K562 (cell line): Measurements from ENCODE around the gene DRC3. TPM values are rescaled to one million over a fixed set of nuclear protein-coding genes. Genes with fewer than 3 reads are reported as not detected.

Source experiments
- CEBPG ChIP-seq, 3 experiments: fragments of 200-800 bp in 1 of 3; sonication (Bioruptor generic) in 1 of 3; sonication (generic) in 1 of 3; formaldehyde crosslinking in 1 of 3; IDR thresholded peaks in 2 of 3; conservative IDR thresholded peaks in 1 of 3; 2 replicates each; pipeline versions ENCODE4 v1.6.1 to v1.8.0; 2016 to 2022; ENCODE audit warnings: missing compliant biosample characterization in 2 of 3, missing genetic modification characterization in 2 of 3, mild to moderate bottlenecking in 1 of 3, missing genetic modification reagents in 1 of 3
- CTCFL ChIP-seq: IDR thresholded peaks from 2 replicates; pipeline ENCODE4 v1.6.1; 2011; ENCODE audit warnings: borderline replicate concordance, low read depth, mild to moderate bottlenecking, moderate library complexity, low read length; ENCODE audit not compliant: insufficient read depth, poor library complexity, severe bottlenecking
- ETV5 ChIP-seq: sonication (generic); formaldehyde crosslinking; IDR thresholded peaks from 2 replicates; pipeline ENCODE4 v1.4.0; 2020; ENCODE audit warnings: low read depth, mild to moderate bottlenecking, missing genetic modification reagents
- MECOM ChIP-seq: fragments of 250-450 bp; sonication (Bioruptor Pico); IDR thresholded peaks from 2 replicates; pipeline ENCODE4 v1.8.0; 2022; ENCODE audit warnings: inconsistent platforms
- PTBP1 ChIP-seq: fragments of 200-400 bp; formaldehyde crosslinking; IDR thresholded peaks from 2 replicates; pipeline ENCODE4 v1.6.1; 2017; ENCODE audit warnings: low read depth, low read length
- TAF1 ChIP-seq: IDR thresholded peaks from 2 replicates; pipeline ENCODE4 v1.6.1; 2011; ENCODE audit warnings: mild to moderate bottlenecking, low read length, moderate library complexity; ENCODE audit not compliant: insufficient read depth, control insufficient read depth, severe bottlenecking; ENCODE audit errors: extremely low read depth
- TEAD1 ChIP-seq, 2 experiments: fragments of 450-650 bp in 1 of 2; sonication (generic) in 1 of 2; formaldehyde crosslinking; IDR thresholded peaks; 2 replicates each; pipeline versions ENCODE4 v1.4.0 to v1.8.0; 2020 to 2022; ENCODE audit warnings: mild to moderate bottlenecking in 2 of 2, missing genetic modification reagents in 1 of 2
- ZNF561 ChIP-seq: fragments of 450-650 bp; formaldehyde crosslinking; conservative IDR thresholded peaks from 2 replicates; pipeline ENCODE4 v1.4.0; 2020; ENCODE audit warnings: mild to moderate bottlenecking, moderate library complexity
- ZNF79 ChIP-seq: fragments of 250-450 bp; sonication (Bioruptor Pico); IDR thresholded peaks from 2 replicates; pipeline ENCODE4 v1.4.0; 2020; ENCODE audit warnings: low read depth, mild to moderate bottlenecking, moderate library complexity
- polyA plus RNA-seq, 8 experiments: library from polyadenylated mRNA; depleted of rRNA in 4 of 8; stranded (reverse) in 5 of 8; unstranded in 3 of 8; fragments of >200 nt; fragmentation: Nextera tagmentation in 2 of 8; fragmentation: Illumina TruSeq in 1 of 8; extraction: Ambion mirVana in 2 of 8; extraction: Trizol in 1 of 8; gene quantifications; 2 replicates each; pipeline versions ENCODE4 v1.2.1 to v1.2.3, GENCODE V29; 2011 to 2014; ENCODE audit warnings: inconsistent platforms in 1 of 8, missing spikeins in 1 of 8
- total RNA-seq, 7 experiments: library from RNA; depleted of rRNA in 6 of 7; stranded (reverse); fragments of >200 nt in 6 of 7; fragmentation: Illumina TruSeq in 2 of 7; extraction: Trizol in 2 of 7; gene quantifications; 2 replicates each; pipeline versions ENCODE4 v1.2.1 to v1.2.3, GENCODE V29; 2011 to 2021; ENCODE audit warnings: low replicate concordance in 1 of 7
- TF ChIP-seq, protein P1 (sequence below): fragments of 250-450 bp; sonication (Bioruptor Pico); IDR thresholded peaks from 2 replicates; pipeline ENCODE4 v1.9.0; 2021; ENCODE audit warnings: mild to moderate bottlenecking
- TF ChIP-seq, protein P2 (sequence below): sonication (generic); formaldehyde crosslinking; IDR thresholded peaks from 2 replicates; pipeline ENCODE4 v1.9.0; 2022; ENCODE audit warnings: mild to moderate bottlenecking, missing genetic modification reagents
- TF ChIP-seq, protein P3 (sequence below), 2 experiments: IDR thresholded peaks; 2 replicates each; pipeline ENCODE4 v1.6.1; 2012; ENCODE audit warnings: improper control_type of control experiment in 2 of 2, low read depth in 2 of 2, low read length in 2 of 2, borderline replicate concordance in 1 of 2
- TF ChIP-seq, protein P4 (sequence below): fragments of 450-650 bp; IDR thresholded peaks from 2 replicates; pipeline ENCODE4 v1.6.1; 2016; ENCODE audit warnings: mild to moderate bottlenecking

DRC3 gene
- total and polyA plus RNA-seq, 9 of the 15 experiments (the other 6 are each of a cell fraction or from before 2014, with no cell fraction given): 0.10 to 0.84 (median 0.30) TPM; not detected in 3

DNA sequence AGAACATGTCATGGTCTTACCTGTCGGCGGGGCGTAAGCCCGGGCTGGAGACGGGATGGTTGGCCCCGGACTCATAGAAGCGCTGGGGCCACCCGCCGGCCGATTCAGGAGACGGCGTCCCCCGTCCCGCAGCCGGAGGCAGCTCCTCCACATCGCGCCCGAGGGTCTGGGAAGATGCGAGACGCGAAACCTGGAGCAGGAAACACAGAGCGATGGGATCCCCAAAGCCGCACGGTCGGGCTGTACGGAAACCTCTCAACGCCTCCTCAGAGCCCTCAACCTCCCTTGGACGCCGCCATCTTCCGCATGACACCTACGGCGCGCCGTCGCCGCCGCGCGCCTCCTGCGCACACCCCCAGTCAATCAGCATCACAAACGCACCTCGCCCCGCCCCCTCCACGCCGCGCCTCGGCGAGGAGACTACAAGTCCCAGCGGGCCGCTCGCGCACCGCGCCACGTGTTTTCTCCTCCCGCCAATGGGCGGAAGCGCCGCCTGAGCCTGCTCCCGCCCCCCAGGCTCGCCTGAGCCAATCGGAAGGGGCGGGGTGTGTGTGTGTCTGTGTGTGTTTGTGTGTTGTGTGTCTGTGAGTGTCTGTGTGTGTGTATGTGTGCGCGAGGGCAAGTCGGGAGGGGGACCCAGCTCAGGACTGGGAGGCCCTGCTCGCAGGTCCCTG lies 66.3 kb downstream of the DRC3 start, which contains the start of the genes ATPAF2 and GID4 (continued):
- TF ChIP-seq, protein P1, sequence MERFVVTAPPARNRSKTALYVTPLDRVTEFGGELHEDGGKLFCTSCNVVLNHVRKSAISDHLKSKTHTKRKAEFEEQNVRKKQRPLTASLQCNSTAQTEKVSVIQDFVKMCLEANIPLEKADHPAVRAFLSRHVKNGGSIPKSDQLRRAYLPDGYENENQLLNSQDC (CRISPR knock-in tag): no peak
- TF ChIP-seq, protein P2, sequence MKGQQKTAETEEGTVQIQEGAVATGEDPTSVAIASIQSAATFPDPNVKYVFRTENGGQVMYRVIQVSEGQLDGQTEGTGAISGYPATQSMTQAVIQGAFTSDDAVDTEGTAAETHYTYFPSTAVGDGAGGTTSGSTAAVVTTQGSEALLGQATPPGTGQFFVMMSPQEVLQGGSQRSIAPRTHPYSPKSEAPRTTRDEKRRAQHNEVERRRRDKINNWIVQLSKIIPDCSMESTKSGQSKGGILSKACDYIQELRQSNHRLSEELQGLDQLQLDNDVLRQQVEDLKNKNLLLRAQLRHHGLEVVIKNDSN (CRISPR knock-in tag): peak; percentile 99
- TF ChIP-seq, protein P3, sequence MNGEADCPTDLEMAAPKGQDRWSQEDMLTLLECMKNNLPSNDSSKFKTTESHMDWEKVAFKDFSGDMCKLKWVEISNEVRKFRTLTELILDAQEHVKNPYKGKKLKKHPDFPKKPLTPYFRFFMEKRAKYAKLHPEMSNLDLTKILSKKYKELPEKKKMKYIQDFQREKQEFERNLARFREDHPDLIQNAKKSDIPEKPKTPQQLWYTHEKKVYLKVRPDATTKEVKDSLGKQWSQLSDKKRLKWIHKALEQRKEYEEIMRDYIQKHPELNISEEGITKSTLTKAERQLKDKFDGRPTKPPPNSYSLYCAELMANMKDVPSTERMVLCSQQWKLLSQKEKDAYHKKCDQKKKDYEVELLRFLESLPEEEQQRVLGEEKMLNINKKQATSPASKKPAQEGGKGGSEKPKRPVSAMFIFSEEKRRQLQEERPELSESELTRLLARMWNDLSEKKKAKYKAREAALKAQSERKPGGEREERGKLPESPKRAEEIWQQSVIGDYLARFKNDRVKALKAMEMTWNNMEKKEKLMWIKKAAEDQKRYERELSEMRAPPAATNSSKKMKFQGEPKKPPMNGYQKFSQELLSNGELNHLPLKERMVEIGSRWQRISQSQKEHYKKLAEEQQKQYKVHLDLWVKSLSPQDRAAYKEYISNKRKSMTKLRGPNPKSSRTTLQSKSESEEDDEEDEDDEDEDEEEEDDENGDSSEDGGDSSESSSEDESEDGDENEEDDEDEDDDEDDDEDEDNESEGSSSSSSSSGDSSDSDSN (IDR thresholded peaks at IDR 0.05; ENCODE audit: borderline replicate concordance in 1 of 2, low read depth in 2 of 2, low read length in 2 of 2): no peak
- TF ChIP-seq ETV5 (CRISPR knock-in tag): no peak
- TF ChIP-seq CEBPG (CRISPR knock-in tag; IDR thresholded peaks at IDR 0.05): no peak
- TF ChIP-seq CEBPG (tag; conservative IDR thresholded peaks at IDR 0.05 in 1 of 2, IDR thresholded peaks at IDR 0.05 in 1 of 2): no peak
- no peak for TF ChIP-seq PTBP1
- TF ChIP-seq CTCFL: no peak
- TF ChIP-seq TAF1: peak; percentile 58
- TF ChIP-seq, protein P4, sequence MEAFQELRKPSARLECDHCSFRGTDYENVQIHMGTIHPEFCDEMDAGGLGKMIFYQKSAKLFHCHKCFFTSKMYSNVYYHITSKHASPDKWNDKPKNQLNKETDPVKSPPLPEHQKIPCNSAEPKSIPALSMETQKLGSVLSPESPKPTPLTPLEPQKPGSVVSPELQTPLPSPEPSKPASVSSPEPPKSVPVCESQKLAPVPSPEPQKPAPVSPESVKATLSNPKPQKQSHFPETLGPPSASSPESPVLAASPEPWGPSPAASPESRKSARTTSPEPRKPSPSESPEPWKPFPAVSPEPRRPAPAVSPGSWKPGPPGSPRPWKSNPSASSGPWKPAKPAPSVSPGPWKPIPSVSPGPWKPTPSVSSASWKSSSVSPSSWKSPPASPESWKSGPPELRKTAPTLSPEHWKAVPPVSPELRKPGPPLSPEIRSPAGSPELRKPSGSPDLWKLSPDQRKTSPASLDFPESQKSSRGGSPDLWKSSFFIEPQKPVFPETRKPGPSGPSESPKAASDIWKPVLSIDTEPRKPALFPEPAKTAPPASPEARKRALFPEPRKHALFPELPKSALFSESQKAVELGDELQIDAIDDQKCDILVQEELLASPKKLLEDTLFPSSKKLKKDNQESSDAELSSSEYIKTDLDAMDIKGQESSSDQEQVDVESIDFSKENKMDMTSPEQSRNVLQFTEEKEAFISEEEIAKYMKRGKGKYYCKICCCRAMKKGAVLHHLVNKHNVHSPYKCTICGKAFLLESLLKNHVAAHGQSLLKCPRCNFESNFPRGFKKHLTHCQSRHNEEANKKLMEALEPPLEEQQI: no peak
- no peak for TF ChIP-seq ZNF561 (CRISPR knock-in tag)
- no peak for TF ChIP-seq TEAD1 (CRISPR knock-in tag; IDR thresholded peaks at IDR 0.05)
- TF ChIP-seq MECOM (CRISPR knock-in tag): no peak
- no peak for TF ChIP-seq ZNF79 (CRISPR knock-in tag)
